ENCODE measurements around the gene CCDC85C.

DNA sequence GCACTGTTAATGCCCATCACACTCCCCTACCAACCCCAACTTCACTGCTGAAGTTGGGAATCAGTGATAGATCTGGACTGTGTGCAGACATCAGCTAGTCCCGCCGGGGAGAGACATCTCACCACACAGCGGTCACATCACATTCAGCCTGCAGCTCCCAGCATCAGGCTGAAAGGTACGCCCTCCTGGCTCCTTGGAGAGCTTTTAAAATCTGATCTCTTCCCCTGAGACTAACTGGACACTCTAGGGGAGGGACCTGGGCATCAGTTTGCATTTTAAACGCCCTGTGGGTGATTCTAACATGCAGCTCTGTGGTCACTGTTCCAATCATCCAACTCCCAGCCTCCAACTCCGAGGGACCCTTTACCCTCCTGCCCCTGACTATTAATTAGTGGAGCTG is 58.4 kb downstream of the CCDC85C start:
- TF ChIP-seq, protein P1, sequence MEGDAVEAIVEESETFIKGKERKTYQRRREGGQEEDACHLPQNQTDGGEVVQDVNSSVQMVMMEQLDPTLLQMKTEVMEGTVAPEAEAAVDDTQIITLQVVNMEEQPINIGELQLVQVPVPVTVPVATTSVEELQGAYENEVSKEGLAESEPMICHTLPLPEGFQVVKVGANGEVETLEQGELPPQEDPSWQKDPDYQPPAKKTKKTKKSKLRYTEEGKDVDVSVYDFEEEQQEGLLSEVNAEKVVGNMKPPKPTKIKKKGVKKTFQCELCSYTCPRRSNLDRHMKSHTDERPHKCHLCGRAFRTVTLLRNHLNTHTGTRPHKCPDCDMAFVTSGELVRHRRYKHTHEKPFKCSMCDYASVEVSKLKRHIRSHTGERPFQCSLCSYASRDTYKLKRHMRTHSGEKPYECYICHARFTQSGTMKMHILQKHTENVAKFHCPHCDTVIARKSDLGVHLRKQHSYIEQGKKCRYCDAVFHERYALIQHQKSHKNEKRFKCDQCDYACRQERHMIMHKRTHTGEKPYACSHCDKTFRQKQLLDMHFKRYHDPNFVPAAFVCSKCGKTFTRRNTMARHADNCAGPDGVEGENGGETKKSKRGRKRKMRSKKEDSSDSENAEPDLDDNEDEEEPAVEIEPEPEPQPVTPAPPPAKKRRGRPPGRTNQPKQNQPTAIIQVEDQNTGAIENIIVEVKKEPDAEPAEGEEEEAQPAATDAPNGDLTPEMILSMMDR (IDR thresholded peaks at IDR 0.05 in 8 of 11, conservative IDR thresholded peaks at IDR 0.05 in 3 of 11), result no peak
- TF ChIP-seq POLR2AphosphoS5 (IDR thresholded peaks at IDR 0.05) (no peak), POLR2A (IDR thresholded peaks at IDR 0.05) (no peak)

Data from spleen (tissue), 7 donors.